ENCODE data around the gene DPP7.
A peak's percentile ranks its signal among the peaks of the same experiment; 100 is the strongest.

Gene DPP7

DNA sequence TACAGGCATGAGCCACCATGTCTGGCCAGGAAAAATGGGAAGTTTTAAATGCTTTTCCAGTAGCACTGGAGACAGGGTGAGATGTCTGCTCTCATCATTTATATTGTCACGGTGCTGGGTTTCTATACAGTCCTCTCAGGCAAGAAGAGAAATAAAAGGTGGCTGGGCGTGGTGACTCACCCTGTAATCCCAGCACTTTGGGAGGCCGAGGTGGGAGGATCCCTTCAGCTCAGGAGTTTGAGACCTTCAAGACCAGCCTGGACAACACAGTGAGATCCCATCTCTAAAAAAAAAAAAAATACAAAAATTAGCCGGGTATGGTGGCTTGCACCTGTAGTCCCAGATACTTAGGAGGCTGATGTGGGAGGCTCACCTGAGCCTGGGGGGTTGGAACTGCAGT is 19.7 kb upstream of the DPP7 start:
- Histone ChIP-seq H3K4me2 (ENCODE audit: low read depth, low read length) (no peak overlapping the region), H3K4me3 (ENCODE audit: low read length) (no peak overlapping the region), H2AFZ (ENCODE audit: low read length) (no peak overlapping the region), H3F3A (ENCODE audit: insufficient read depth, low read length) (no peaks in the 10 kb centered on the region), H4K20me1 (ENCODE audit: insufficient read depth, low read length) (no peaks in the 10 kb centered on the region), H3K9ac (ENCODE audit: low read length) (no peak overlapping the region), H3K36me3 (replicated peaks; ENCODE audit: insufficient read depth, low read length) (no peaks in the 10 kb centered on the region), H3K79me2 (ENCODE audit: low read length) (no peaks in the 10 kb centered on the region), H3K4me1 (ENCODE audit: low read length) (no peaks in the 10 kb centered on the region), H3K9me2 (replicated peaks; ENCODE audit: insufficient read depth, low read length) (no peaks in the 10 kb centered on the region), H3K9me3 (replicated peaks; ENCODE audit: insufficient read depth, low read length) (no peaks in the 10 kb centered on the region), H3K27me3 (replicated peaks; ENCODE audit: insufficient read depth, low read length) (peaks cover 71% of the 10 kb centered on the region), H3K27ac (ENCODE audit: low read length) (no peak overlapping the region)
- TF ChIP-seq, protein P1, sequence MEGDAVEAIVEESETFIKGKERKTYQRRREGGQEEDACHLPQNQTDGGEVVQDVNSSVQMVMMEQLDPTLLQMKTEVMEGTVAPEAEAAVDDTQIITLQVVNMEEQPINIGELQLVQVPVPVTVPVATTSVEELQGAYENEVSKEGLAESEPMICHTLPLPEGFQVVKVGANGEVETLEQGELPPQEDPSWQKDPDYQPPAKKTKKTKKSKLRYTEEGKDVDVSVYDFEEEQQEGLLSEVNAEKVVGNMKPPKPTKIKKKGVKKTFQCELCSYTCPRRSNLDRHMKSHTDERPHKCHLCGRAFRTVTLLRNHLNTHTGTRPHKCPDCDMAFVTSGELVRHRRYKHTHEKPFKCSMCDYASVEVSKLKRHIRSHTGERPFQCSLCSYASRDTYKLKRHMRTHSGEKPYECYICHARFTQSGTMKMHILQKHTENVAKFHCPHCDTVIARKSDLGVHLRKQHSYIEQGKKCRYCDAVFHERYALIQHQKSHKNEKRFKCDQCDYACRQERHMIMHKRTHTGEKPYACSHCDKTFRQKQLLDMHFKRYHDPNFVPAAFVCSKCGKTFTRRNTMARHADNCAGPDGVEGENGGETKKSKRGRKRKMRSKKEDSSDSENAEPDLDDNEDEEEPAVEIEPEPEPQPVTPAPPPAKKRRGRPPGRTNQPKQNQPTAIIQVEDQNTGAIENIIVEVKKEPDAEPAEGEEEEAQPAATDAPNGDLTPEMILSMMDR (IDR thresholded peaks at IDR 0.05; ENCODE audit: low read length), result no peak
- TF ChIP-seq EZH2phosphoT487 (IDR thresholded peaks at IDR 0.05; ENCODE audit: low read length), result no peak
- no peak for TF ChIP-seq EZH2 (optimal IDR thresholded peaks at IDR 0.05; ENCODE audit: low read depth, low read length)
- no peak for DNase-seq

DNA sequence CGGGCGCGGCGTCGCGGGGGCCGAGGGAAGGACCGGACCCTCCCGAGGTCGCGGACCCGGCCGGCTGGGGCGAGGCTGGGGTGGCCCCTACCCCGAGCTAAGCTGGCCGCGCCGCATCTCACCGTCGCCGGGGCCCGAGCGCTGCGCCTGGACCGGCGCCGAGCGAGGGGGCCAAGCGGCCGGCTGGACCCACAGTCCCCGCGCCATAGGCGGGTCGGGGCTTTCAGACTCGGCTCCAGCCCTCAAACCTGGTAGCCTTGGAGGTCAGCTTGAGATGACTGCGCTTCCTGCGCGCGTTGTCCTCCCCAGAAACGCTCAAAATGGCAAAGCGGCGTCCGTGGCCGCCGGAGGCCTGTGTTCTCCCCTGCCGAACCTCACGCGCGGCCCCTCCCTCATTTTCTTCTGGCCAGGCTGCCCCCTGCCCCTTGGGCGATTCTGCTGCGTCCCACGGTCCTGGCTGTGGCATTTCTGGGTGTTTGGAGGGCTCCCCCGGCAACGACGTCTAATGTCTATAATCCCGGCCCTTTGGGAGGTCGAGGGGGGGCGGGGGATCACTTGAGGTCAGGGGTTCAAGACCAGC is 15.7 kb upstream of the DPP7 start:
- no peak overlapping the region for H3K27ac ChIP-seq (ENCODE audit: low read length)
- no peak for DNase-seq

DNA sequence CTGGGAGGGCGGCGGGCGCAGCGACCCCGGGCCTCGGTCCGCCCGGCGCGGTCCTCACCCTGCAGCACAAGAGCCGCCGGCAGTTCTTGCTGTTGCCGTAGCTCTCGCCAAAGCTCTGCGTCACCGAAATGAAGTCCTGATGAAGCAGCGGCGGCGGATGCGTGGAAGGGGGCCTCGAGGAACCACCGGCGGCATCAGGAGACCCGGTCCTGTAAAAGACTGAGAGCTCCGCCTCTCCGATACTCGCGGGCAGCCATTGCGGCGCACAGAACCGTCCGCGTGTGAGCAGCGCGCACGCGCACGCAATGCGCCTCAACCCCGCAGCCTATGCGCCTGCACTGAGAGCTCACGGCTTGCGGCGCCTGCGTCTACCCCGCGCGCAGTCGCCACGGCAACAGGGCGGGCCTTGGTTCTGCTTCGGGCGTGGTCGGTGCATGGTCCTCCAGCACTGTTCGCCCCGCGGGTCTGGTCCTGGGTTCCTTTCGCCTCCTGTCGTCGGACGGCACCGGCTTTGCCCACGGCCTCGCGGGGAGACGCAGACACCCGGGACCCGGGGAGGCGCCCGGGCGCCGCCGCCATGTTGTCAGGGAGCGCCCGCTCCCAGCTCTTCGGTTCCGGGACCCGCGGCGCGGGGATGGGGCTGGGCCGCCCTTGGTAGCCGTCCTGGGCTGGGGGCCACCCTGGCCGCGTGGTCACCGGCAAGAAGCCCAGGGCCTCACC is 15.1 kb upstream of the DPP7 start:
- peaks cover 9% of the 10 kb centered on the region; the same call in 1 of the 2 replicates for H3F3A ChIP-seq (ENCODE audit: insufficient read depth, low read length)
- 0 out of 2 replicates have a peak, but pooled peaks cover 8% of the 10 kb centered on the region for H3K4me1 ChIP-seq (ENCODE audit: low read length)
- H3K79me2 ChIP-seq (ENCODE audit: low read length), result no peaks in the 10 kb centered on the region
- TF ChIP-seq, protein P1 (IDR thresholded peaks at IDR 0.05; ENCODE audit: low read length), result no peak
- H3K4me3 ChIP-seq (ENCODE audit: low read length), result peak overlapping the region; percentile 75
- peak overlapping the region; percentile 80 for H2AFZ ChIP-seq (ENCODE audit: low read length)
- no peak overlapping the region for H3K27ac ChIP-seq (ENCODE audit: low read length)
- H3K9me2 ChIP-seq (replicated peaks; ENCODE audit: insufficient read depth, low read length), result no peaks in the 10 kb centered on the region
- peak overlapping the region; percentile 47; the same call in 1 of the 2 replicates for H3K9ac ChIP-seq (ENCODE audit: low read length)
- H3K36me3 ChIP-seq (replicated peaks; ENCODE audit: insufficient read depth, low read length), result no peaks in the 10 kb centered on the region
- H3K27me3 ChIP-seq (replicated peaks; ENCODE audit: insufficient read depth, low read length), result peaks cover 48% of the 10 kb centered on the region
- H4K20me1 ChIP-seq (ENCODE audit: insufficient read depth, low read length), result no peaks in the 10 kb centered on the region
- peak overlapping the region; percentile 83 for H3K4me2 ChIP-seq (ENCODE audit: low read depth, low read length)
- peak; percentile 87 for DNase-seq
- H3K9me3 ChIP-seq (replicated peaks; ENCODE audit: insufficient read depth, low read length), result no peaks in the 10 kb centered on the region

More for the DNA sequence above, 15.7 kb upstream of the DPP7 start:
- peaks cover 54% of the 10 kb centered on the region for H3K27me3 ChIP-seq (replicated peaks; ENCODE audit: insufficient read depth, low read length)
- no peaks in the 10 kb centered on the region for H4K20me1 ChIP-seq (ENCODE audit: insufficient read depth, low read length)
- no peaks in the 10 kb centered on the region for H3K79me2 ChIP-seq (ENCODE audit: low read length)
- H3K9me3 ChIP-seq (replicated peaks; ENCODE audit: insufficient read depth, low read length), result no peaks in the 10 kb centered on the region
- H3K9ac ChIP-seq (ENCODE audit: low read length), result no peak overlapping the region
- no peaks in the 10 kb centered on the region for H3K9me2 ChIP-seq (replicated peaks; ENCODE audit: insufficient read depth, low read length)
- H3K36me3 ChIP-seq (replicated peaks; ENCODE audit: insufficient read depth, low read length), result no peaks in the 10 kb centered on the region
- TF ChIP-seq, protein P1 (IDR thresholded peaks at IDR 0.05; ENCODE audit: low read length), result no peak
- TF ChIP-seq EZH2 (optimal IDR thresholded peaks at IDR 0.05; ENCODE audit: low read depth, low read length) (no peak), EZH2phosphoT487 (IDR thresholded peaks at IDR 0.05; ENCODE audit: low read length) (no peak)
- 0 out of 2 replicates have a peak, but pooled peaks cover 8% of the 10 kb centered on the region for H3K4me1 ChIP-seq (ENCODE audit: low read length)
- H3F3A ChIP-seq (ENCODE audit: insufficient read depth, low read length), result peaks cover 9% of the 10 kb centered on the region; the same call in 1 of the 2 replicates
- peak overlapping the region; percentile 80; the same call in 1 of the 2 replicates for H2AFZ ChIP-seq (ENCODE audit: low read length)
- H3K4me2 ChIP-seq (ENCODE audit: low read depth, low read length), result peak overlapping the region; percentile 83; the same call in 1 of the 2 replicates
- H3K4me3 ChIP-seq (ENCODE audit: low read length), result peak overlapping the region; percentile 75

Data from MM.1S (cell line).